Endothelial cell of coronary artery (primary cell): Measurements from ENCODE around the gene ZNF143. TPM values are rescaled to one million over a fixed set of nuclear protein-coding genes. Genes with fewer than 3 reads are reported as not detected.

ENCODE experiments used
- total RNA-seq: library from RNA; depleted of rRNA; stranded (reverse); fragments of >200 nt; gene quantifications from 2 replicates; pipeline ENCODE4 v1.2.3, GENCODE V29; 2014

The ZNF143 gene
- total RNA-seq: 31.5 and 35.8 TPM in 2 replicates

DNA sequence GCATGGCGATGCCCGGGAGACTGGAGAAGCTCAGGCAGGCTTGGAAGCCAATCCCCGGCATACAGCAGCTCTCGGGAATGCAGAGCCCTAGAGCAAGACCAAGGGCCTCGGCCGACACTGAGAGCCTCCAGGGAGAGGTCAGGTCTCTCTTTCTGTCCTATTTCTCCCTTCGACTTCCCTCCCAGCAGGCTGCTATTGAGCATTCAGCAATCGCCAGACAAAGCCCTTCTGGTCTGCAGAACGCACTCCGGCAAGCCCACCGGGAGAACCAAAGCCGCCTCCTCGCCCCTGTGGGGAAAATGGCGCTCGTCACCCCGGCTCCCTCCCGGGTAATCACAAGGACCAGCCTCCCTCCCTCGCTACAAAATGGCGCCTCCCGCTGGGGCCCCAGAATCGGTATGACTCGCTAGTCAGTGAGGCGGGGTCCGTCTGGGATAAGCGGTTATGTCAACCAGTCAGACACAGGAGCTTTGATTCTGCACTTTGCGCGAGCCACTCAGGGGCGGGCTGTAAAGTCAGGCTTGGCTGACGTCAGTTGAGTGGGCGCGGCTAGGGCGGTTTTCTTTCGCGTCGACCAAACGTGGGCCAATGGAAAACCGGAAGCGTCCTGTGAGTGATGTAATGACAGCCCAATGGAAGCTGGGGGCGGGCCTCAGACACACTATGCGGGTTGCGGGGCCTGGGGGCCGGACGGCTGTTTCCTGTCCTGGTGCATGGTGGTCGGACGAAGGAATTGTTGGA lies at the start of gene ZNF143:
TSS of gene ZNF143 (plus strand) at position 691 of the 741 bp plus-strand sequence. CDS start 10,297 bp downstream, outside the sequence.

DNA sequence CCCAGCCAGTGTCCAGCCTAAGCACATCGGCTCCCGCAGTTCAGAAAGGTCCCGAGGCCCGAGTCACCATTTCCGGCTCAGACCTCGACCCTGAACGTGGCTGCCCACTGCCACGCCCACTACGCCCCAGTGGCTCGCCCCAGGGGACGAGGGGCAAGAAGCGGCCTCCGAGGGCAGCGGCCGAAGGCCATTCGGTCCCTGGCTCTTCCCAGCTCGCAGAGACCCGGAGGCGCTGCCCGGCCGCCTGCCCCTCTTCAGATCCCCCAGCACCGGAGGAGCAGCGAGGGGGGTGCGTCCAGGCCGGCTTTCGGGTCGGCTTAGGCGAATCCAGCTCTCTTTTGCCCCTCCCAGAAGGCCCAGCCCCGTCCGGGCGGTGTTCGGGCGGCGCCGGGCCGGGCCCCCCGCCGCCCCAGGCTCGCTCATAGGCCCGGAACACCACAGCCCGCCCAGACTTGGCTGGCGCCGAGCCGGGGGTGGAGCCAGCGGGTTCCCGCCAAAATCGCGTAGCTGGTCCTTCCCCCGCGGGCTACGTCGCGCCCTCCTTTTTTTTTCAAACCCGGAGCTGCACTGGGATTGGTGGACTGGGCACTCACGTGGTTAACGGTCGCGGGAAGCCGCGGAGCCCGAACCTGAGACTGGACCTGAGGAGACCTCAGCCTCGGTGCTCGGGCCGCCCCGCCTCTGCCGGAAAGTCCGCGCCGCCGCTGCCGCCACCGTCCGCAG lies 112.4 kb downstream of the ZNF143 start, which contains the start of gene WEE1:
TSS of gene WEE1 (plus strand) at position 619 of the 723 bp plus-strand sequence. CDS start 264 bp downstream, outside the sequence.

Other genes starting within 250 kb of the ZNF143 start
- gene DENND5A, start 195.7 kb upstream of the ZNF143 start, total RNA-seq: 137 and 207 TPM in 2 replicates
- gene TMEM41B, start 146.4 kb upstream of the ZNF143 start, total RNA-seq: 32.8 and 50.1 TPM in 2 replicates
- gene IPO7, start 76.4 kb upstream of the ZNF143 start, total RNA-seq: 120 and 175 TPM in 2 replicates
- 19.5 and 20.0 TPM in 2 replicates for gene WEE1, start 112.7 kb downstream of the ZNF143 start, total RNA-seq
- gene SWAP70, start 203.1 kb downstream of the ZNF143 start, total RNA-seq: 76.9 and 136 TPM in 2 replicates